Sigmoid colon (tissue), 4 donors: ENCODE results near the gene CX3CL1.

Experiments
- CTCF ChIP-seq, 4 experiments: fragments of 450-650 bp in 3 of 4; fragments of 200-600 bp in 1 of 4; IDR thresholded peaks; one replicate each; pipeline ENCODE4 v1.5.1; 2016 to 2019; ENCODE audit warnings: antibody characterized with exemption in 4 of 4, mild to moderate bottlenecking in 3 of 4, moderate library complexity in 2 of 4
- EP300 ChIP-seq, 4 donors: sonication (generic); formaldehyde crosslinking; IDR thresholded peaks; one replicate each; pipeline ENCODE4 v1.6.1; 2017; ENCODE audit warnings: antibody characterized with exemption in 4 of 4
- POLR2A ChIP-seq, 2 donors: fragments of 450-650 bp; IDR thresholded peaks; one replicate each; pipeline ENCODE4 v1.6.1; 2016; ENCODE audit warnings: antibody characterized with exemption in 2 of 2, mild to moderate bottlenecking in 2 of 2, moderate library complexity in 2 of 2
- POLR2AphosphoS5 ChIP-seq, 4 donors: sonication (generic); formaldehyde crosslinking; IDR thresholded peaks; one replicate each; pipeline ENCODE4 v1.6.1; 2017; ENCODE audit warnings: antibody characterized with exemption in 4 of 4

- TF ChIP-seq POLR2A (IDR thresholded peaks at IDR 0.05) (no peak), POLR2AphosphoS5 (IDR thresholded peaks at IDR 0.05) (no peak), CTCF (IDR thresholded peaks at IDR 0.05) (no peak), EP300 (IDR thresholded peaks at IDR 0.05) (no peak)
Observed at GRCh38 chr16:57335366-57335765, 36.9 kb upstream of the CX3CL1 start.
